NCI-H187 (cell line): ENCODE measurements around the gene DFFB.

Experiments used
- DNase-seq, 2 experiments: peaks; one replicate each; lab custom pipeline; 2025; lab: John Stamatoyannopoulos, UW

Gene DFFB

DNA sequence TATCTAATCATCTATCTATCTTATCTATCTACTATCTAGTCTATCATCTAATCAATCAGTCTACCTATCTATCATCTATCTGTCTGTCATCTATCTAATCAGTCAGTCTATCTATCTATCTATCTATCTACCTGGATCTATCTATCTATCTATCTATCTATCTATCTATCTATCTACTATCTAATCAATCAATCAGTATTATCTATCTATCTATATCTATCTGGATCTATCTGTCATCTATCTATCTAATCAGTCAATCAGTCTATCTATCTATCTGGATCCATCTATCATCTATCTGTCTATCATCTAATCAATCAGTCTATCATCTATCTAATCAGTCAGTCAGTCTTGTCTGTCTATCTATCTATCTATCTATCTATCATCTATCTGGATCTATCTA is 69.7 kb downstream of the DFFB start:
- DNase-seq: no peak

DNA sequence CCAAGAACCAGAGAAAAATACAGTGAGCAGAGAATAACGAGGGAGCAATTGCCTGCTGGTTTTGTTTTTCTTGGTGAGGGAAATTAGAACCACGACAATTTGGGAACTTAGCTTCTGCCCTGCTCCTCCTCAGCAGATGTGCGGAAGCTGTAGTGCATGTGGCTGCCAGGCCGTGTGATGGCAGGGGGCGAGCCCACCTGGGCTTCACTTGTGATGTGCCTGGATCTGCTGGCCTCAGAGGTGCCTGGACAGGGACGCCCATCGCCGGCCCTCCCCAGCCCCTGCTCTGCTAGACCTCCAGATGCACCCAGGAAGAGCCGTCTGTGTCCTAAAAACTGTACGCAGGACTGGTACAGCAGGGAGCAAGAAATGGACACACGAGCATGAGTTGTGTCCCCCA is 71.3 kb downstream of the DFFB start:
- DNase-seq: no peak

DNA sequence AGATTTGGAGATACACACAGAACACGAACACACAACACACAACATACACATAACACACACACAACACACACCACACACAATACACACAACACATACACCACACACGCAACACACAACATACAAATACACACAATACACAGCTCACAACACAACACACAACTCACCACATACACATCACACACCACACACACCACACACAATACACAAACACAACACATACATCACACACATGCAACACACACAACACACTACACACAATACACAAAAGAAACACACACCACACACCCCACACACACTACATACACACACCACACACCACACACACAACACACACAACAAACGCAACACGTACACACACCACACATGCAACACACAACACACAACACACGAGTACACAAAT is 71.8 kb downstream of the DFFB start:
- no peak for DNase-seq

DNA sequence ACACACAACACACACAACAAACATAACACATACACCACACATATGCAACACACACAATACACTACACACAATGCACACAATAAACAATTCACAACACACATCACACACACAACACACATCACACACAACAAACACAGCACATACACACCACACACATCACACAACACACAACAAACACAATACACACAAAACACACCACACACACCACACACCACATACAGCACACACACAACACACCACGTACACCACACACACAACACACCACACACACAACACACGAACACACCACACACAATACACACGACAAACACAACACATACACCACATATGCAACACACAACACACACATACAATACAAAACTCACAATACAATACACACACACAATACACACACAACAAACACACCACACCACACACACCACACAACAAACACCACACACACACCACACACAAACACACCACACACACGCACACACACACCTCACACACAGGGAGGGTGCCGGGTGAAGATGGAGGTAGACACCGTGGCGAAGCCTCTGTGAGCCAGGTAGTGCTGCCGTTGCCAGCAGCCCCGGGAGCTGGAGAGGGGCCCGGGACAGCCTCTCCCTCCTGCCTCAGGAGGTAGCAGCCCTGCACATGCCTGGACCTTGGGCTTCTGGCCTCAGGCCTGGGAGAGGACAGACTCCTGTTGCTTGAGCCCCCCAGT is 73.2 kb downstream of the DFFB start:
- DNase-seq: no peak

DNA sequence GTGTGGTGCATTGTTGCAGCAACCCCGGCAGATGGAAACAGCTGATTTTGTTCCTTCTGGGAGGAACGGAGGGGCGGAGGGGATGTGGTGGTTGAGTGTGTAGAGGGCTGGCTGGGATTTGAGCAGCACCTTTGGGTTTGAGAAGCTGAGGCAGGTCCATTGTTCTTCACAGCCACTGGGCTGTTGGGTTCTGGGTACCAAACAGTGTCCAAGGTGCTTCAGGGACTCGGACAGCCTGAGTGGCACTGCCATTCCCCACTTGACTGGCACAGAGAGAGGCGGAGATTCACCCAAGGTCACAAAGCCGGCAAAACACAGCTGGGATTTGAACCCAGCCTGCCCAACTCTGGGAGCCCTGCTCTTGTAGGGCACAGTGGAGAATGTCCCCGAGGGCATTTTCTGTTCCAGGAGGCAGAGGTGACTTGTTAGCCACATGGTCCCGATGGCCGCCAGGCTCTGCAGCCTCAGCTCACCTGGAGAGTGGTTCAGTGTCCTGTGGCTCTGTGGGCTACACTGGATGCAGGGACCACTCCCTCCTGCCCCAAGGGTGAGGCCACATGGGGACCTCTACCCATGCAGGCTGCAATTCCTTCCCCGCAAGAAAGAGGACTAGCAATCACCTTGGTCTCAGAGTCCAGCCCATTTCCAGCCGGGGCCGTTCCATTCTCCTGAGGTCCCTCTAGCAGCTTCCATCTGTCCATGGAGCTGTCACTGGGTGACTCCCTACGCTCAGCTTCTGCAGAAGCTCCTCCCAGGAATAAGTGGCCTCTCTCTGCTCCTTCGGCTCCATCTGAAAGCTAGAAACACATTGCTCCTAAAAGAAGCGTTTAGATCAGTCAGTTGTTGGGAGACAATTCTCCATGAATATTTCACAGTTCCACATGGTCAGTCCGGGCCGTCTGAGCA is 74.0 kb downstream of the DFFB start:
- no peak for DNase-seq

DNA sequence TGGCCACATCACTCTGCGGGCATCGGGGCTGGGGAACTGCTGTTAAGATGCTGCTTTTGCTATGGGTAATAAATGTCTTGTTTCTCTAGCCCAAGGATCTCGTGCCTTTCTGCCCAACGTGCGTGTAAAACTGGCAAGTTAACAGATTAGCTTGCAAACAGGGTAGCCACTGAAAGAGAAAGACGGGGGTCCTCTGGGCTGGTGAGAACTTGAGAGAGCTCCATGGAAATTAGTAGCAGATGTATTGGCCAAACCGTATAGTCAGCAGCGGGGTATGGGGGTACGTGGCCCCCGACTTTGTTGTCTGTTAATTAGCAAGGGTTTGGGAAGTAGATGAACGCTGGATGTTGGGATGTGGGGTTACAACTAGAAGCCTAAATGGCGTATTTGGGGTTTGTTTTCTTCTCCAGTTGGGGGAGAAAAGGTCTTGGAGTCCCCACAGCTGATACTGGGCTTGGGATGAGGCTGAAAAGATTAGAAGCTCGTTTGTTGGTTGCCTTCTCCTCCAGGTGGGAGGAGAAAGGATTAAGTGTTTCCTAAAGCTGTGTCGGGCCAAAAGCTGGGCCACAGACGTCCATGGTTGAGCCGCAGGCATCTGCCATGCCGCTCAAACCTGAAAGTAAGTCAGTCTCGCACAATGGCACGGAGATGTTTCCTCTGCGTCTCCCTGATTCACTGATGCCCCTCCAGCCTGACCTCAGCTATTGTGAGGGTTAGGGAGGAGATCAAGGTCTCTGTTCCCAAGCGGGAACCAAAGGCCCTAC is 75.1 kb downstream of the DFFB start:
- no peak for DNase-seq
